IPS-11a (cell line): Measurements from ENCODE around the gene BCAS1.
"Not testable (repeated sequence)": the region's sequence is repeated elsewhere in the genome, so short reads cannot be mapped to it uniquely, and the experiment has no call there.

ENCODE experiments used
- H3K4me3 ChIP-seq: one replicate; pipeline ENCODE4 v1.5.1; 2013; ENCODE audit warnings: low read depth, low read length, control low read depth

Gene BCAS1

DNA sequence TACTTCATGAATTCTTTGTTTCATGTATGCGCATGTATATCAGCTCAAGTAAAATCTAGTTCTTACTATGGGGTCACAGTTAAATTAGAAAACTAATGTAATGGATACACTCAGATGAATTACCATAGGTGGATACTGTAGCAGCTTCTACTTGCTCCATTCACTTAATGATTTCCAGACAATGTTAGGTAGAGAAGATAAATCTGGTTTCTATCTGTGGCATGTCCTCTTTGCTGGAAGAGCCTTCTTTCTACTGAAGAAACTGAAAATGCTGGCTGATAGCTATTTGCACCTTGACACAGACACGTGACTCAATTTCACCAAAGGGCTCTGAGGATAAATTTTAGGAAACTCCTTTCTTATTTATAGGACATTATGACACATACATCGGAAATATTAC, 49.5 kb downstream of the BCAS1 start:
- no peak overlapping the region for H3K4me3 ChIP-seq

DNA sequence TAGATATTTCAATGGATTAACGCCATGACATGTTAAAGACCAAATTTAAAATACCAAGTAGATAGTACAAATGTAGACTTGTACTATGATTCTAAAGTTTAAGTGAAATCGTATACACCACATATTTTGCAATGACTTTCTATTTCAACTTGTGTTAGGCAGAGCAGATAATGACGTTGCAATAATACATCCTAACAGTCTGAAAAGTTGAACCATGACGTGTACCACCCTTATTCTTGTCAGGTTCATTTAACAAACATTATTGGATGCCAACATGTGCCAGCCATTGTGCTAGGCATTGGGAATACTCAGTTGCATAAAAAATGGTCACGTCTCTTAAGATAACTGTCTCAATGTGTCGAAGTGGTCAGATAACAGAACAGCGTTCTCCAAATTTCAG, 50.0 kb downstream of the BCAS1 start:
- H3K4me3 ChIP-seq: no peak overlapping the region

GRCh38 chr20:54019585-54019984, 50.8 kb downstream of the BCAS1 start:
- no peak overlapping the region for H3K4me3 ChIP-seq

DNA sequence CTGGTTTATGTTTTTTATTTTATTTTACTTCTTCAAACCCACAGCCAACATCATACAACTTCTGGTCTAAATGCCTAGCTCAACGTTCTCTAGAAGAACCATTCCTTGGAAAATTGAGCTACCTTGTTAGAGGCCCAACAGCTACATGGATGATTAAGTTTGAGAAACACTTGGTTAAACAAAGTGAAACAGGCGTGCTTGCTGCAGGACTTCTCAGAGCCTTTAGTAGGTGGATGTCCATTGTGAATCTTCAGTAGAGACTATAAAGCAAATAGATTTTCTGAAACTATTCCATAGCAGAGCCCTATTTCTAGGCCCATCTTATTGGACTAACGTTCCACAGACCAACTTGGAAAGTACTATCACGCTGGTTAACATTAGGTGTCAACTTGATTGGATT, 51.3 kb downstream of the BCAS1 start:
- H3K4me3 ChIP-seq: no peak overlapping the region

DNA sequence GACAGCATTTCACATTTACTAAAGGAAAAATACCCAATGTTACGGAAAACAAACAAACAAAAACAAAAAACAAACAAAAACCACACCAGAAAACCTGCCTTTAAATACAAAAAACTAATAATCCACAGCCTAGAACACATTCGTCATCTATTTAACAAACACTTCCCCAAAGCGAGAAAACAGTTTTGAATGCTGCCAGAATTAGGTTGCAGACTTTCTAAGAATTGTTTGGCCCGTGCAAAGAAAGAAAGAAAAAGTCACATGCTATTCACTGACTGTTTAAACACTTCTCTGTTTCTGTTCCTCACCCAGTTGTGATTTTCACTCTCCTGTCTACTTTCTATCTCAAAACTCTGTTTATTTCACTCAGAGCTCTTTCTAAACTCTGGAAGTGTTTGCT, 52.5 kb downstream of the BCAS1 start:
- no peak overlapping the region for H3K4me3 ChIP-seq

GRCh38 chr20:54015496-54015895, 54.9 kb downstream of the BCAS1 start:
- no peak overlapping the region for H3K4me3 ChIP-seq

DNA sequence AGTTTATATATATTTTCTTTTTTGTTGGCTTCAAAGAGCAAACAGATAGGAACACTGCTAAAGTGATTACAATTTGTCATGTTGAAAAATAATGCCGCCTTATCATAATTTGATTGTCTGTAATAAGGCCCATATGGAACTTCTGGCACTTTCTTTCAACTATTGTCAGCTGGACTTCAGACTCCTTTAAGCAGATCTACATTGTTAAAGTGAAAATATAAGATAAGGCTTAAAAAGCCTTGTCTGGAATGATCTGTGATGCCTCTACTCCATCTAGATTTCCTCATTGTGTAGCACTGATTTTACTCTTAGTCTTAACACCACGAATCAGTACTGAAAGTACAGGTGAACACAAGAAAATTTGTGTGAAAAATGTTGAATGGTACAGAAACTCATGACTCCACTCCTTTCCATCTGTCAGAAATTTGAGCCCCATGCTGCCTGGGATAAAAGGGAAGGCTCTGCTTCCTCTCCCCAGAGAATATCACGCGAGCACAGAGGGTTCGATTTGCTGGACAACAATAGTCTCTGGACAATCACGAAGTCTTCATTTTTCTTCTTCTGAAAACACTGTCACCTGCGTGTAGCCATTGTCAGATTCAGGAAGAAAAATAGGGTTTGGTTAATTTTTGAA, 56.0 kb downstream of the BCAS1 start:
- H3K4me3 ChIP-seq: no peak overlapping the region

- H3K4me3 ChIP-seq: no peak overlapping the region
Measured at GRCh38 chr20:54013471-54013870, 56.9 kb downstream of the BCAS1 start.

GRCh38 chr20:54011346-54011745, 59.0 kb downstream of the BCAS1 start:
- H3K4me3 ChIP-seq: no peak overlapping the region

GRCh38 chr20:54006216-54006615, 64.2 kb downstream of the BCAS1 start:
- H3K4me3 ChIP-seq: not testable (repeated sequence)

DNA sequence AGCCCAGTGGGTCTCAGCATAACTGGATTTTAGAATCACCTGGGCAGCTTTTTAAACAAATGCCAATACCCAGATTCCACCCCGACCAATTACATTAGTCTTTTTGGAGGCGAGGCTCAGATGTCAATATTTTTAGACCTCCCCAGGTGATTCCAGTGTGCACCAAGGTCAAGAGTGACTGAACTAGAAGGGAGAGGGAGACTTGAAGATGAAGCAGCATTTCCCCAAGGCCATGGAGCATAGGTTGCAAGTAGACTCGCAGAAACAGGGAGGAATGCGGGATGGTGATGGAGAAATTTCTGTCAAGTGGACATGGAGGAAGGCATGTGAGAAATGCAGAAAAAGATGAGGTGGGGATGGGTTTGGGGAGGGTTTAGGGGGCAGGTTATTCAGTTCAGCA, 64.9 kb downstream of the BCAS1 start:
- no peak overlapping the region for H3K4me3 ChIP-seq

- no peak overlapping the region for H3K4me3 ChIP-seq
Measured at GRCh38 chr20:54004445-54004844, 65.9 kb downstream of the BCAS1 start.

DNA sequence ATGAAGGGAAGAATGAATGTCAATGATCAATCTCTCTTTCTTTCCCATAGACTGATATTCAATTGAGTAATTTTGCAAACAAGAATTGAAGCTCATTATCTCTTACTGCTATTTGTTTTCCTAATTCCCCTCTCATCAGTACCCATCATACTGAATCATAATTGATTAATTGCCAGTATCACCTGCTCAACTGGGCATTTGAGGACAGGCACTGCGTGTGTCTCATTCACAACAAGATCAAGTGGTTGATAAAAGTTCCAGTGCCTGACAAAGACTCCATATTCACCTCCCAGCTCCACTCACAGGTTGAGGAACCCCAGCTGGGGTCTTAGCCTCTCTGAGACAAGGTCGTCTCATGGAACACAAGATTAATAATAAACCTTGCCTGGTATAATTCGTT, 67.7 kb downstream of the BCAS1 start:
- H3K4me3 ChIP-seq: no peak overlapping the region

DNA sequence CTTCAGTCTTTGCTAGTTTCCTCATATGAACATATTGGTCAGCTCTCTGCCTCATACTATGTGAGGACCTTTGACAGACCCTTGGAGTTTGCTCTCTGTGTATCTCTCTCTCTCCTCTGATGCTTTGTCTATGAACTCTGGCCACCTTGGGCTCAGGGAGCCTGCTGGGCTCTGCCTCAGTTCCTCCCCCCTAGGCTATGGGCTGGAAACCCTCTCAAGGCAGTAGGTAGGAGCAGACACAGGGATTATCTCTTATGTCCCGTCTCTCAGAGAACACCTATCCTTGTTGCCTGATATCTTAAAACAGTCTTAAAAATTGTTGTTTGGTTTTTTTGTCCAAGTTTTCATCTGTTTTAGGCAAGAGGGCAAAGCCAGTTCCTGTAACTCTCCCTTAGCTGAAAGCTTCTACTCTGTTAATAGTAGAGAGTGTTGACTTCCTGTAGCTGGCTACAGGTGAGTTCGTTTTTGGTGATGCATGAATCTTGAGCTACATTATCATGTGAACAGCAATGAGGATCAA, 68.3 kb downstream of the BCAS1 start:
- H3K4me3 ChIP-seq: no peak overlapping the region

- no peak overlapping the region for H3K4me3 ChIP-seq
Measured at GRCh38 chr20:54000914-54001313, 69.5 kb downstream of the BCAS1 start.

DNA sequence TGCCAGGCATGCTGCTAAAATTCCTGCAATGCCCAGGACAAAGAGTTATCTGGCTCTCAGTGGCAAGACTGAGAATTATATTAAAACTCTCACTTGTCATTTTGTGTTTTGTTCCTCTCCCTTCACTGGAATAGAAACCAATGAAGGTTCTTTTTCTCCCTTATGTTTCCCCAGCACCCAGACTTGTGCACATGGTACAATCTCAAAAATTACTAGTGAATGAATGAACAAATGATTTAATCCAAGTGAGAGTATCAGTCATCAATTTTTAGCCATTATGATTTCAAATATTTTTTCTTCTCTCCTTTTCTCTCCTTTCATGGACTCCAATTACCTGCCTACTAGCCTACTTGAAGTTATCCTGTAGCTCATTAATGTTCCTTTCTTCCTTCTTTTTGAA, 70.1 kb downstream of the BCAS1 start:
- no peak overlapping the region for H3K4me3 ChIP-seq

GRCh38 chr20:53999077-53999476, 71.3 kb downstream of the BCAS1 start:
- H3K4me3 ChIP-seq: no peak overlapping the region

GRCh38 chr20:53996584-53997486, 73.6 kb downstream of the BCAS1 start:
- no peak overlapping the region for H3K4me3 ChIP-seq

- no peak overlapping the region for H3K4me3 ChIP-seq
Measured at GRCh38 chr20:53995949-53996348, 74.4 kb downstream of the BCAS1 start.

DNA sequence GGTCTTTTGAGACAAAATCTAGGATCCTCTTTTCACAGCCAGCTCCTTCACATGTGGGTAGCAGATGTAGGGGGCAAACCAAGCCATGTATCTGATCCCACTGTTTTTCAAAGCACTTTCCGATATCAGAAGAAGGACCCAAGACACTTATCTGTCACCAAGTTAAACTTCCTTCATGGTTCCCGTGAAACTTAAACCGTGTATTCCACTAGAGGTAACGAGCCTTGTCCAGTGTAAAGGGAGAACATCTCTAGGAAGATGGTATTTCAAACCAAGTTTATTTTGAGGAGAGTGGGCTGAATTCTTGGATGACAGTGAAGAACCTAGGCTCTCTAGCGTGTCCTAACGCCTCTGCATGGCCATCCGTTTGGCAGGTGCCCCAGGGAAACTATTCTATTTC, 76.3 kb downstream of the BCAS1 start:
- no peak overlapping the region for H3K4me3 ChIP-seq

GRCh38 chr20:53993310-53993709, 77.1 kb downstream of the BCAS1 start:
- H3K4me3 ChIP-seq: no peak overlapping the region

DNA sequence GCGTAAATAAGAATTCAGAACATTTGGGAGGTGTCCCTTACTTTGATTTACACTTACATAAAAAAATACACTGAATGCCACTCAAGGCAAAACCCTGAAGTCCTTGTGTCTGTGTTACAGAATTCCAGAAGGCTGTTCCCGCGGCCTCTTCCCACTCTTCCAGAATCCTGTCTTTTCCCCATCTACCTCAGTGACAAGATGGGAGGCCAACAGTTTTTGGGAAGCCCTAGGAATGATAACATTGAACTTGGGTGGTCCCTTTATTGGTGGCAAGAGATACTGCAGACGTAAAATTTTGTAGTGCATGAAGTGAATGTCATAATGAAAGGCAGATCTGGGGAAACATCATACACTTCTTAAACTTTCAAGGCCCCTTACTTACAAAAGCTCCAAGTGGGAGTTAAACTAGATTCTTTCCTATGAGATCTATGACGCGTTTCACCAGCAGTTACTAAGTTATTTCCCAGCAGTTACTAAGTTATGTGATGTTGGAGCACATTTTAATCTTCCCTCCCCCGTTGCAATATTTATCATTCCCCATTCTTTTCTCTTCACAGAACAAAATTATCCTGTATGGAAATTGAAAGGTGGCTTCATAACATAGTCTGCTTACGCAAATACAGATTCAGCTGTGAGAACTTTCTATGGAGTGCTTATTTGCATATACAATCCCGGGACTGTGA, 79.5 kb downstream of the BCAS1 start:
- no peak overlapping the region for H3K4me3 ChIP-seq
